Posterior vena cava (tissue), 2 donors: ENCODE measurements around the gene SIDT1. TPM values are rescaled to one million over a fixed set of nuclear protein-coding genes. Genes with fewer than 3 reads are reported as not detected.

Experiments
- DNase-seq: peaks from one replicate; pipeline ENCODE4 v3.0.0-alpha.2; 2020; ENCODE audit warnings: low spot score
- intact Hi-C, 2 donors: fragments of 100-400 bp; cut with DNase I; formaldehyde crosslinking; loops; one replicate each; pipeline versions ENCODE4 v1.14.1 to v1.14.2; 2022 to 2023
- total RNA-seq, 2 donors: library from RNA; stranded (reverse); fragmentation: NEBNext Ultra II Directional; extraction: Animal tissue kit (Norgen Biotek cat#: 25700); gene quantifications; one replicate each; pipeline ENCODE4 v1.2.1, GENCODE V29; 2021
- donor health status: DM: yes; HTN: yes; CAD: no.
- donor health status: DM: yes; HTN: yes; CAD: no.

The SIDT1 gene
- total RNA-seq, 2 donors from 2014 or later: 1.00 to 2.1 TPM

GRCh38 chr3:113537155-113537554 is 4.8 kb downstream of the SIDT1 start:
- intact Hi-C loops: no loop called here

GRCh38 chr3:113541519-113541918 is 9.2 kb downstream of the SIDT1 start:
- intact Hi-C loops: no loop called here
- no peak for DNase-seq

More at GRCh38 chr3:113537155-113537554, 4.8 kb downstream of the SIDT1 start:
- DNase-seq: no peak

GRCh38 chr3:113545594-113545993 is 13.2 kb downstream of the SIDT1 start:
- intact Hi-C loops: no loop called here
- no peak for DNase-seq

GRCh38 chr3:113546414-113546893 is 14.1 kb downstream of the SIDT1 start:
- no peak for DNase-seq
- intact Hi-C loops: no loop called here

GRCh38 chr3:113548501-113548900 is 16.1 kb downstream of the SIDT1 start:
- intact Hi-C loops: no loop called here
- no peak for DNase-seq

- DNase-seq: no peak
- intact Hi-C loops: no loop called here
These were observed 19.5 kb downstream of the SIDT1 start for GRCh38 chr3:113551820-113552219.

GRCh38 chr3:113552851-113553250 is 20.5 kb downstream of the SIDT1 start:
- intact Hi-C loops: no loop called here

GRCh38 chr3:113555138-113555537 is 22.8 kb downstream of the SIDT1 start:
- no peak for DNase-seq

More at GRCh38 chr3:113552851-113553250, 20.5 kb downstream of the SIDT1 start:
- DNase-seq: no peak

GRCh38 chr3:113556316-113556945 is 24.1 kb downstream of the SIDT1 start:
- no peak for DNase-seq
- intact Hi-C loops: no loop called here

More at GRCh38 chr3:113555138-113555537, 22.8 kb downstream of the SIDT1 start:
- intact Hi-C loops: no loop called here

GRCh38 chr3:113556946-113557335 is 24.6 kb downstream of the SIDT1 start:
- intact Hi-C loops: no loop called here
- DNase-seq: no peak

- intact Hi-C loops: no loop called here
- DNase-seq: no peak
These were observed 25.0 kb downstream of the SIDT1 start for GRCh38 chr3:113557374-113557773.

- intact Hi-C loops: no loop called here
- no peak for DNase-seq
These were observed 26.7 kb downstream of the SIDT1 start for GRCh38 chr3:113559009-113559408.

- intact Hi-C loops: no loop called here
- no peak for DNase-seq
These were observed 27.9 kb downstream of the SIDT1 start for GRCh38 chr3:113560271-113560670.

- intact Hi-C loops: no loop called here
- DNase-seq: no peak
These were observed 28.7 kb downstream of the SIDT1 start for GRCh38 chr3:113560831-113561623.

GRCh38 chr3:113565555-113565954 is 33.2 kb downstream of the SIDT1 start:
- no peak for DNase-seq
- intact Hi-C loops: no loop called here

- no peak for DNase-seq
- intact Hi-C loops: no loop called here
These were observed 37.8 kb downstream of the SIDT1 start for GRCh38 chr3:113570158-113570557.

- intact Hi-C loops: no loop called here
- DNase-seq: no peak
These were observed 39.0 kb downstream of the SIDT1 start for GRCh38 chr3:113571360-113571759.

- DNase-seq: no peak
- intact Hi-C loops: no loop called here
These were observed 41.4 kb downstream of the SIDT1 start for GRCh38 chr3:113573728-113574127.

GRCh38 chr3:113574213-113574612 is 41.9 kb downstream of the SIDT1 start:
- DNase-seq: no peak
- intact Hi-C loops: no loop called here

- no peak for DNase-seq
- intact Hi-C loops: no loop called here
These were observed 42.9 kb downstream of the SIDT1 start for GRCh38 chr3:113575206-113575605.

GRCh38 chr3:113585228-113585627 is 52.9 kb downstream of the SIDT1 start:
- intact Hi-C loops: no loop called here
- DNase-seq: no peak
